Esophagus squamous epithelium (tissue), 4 donors: ENCODE data around the gene ANKRD11.

Source experiments
- POLR2A ChIP-seq, 4 donors: fragments of 450-650 bp; IDR thresholded peaks; one replicate each; pipeline ENCODE4 v1.6.1; 2017; ENCODE audit warnings: antibody characterized with exemption in 4 of 4, mild to moderate bottlenecking in 4 of 4, moderate library complexity in 3 of 4
- TF ChIP-seq, protein P1 (sequence below), 6 experiments: fragments of 450-650 bp in 4 of 6; fragments of 200-600 bp in 2 of 6; sonication (generic) in 2 of 6; IDR thresholded peaks; one replicate each; pipeline ENCODE4 v1.5.1; 2016 to 2019; ENCODE audit warnings: antibody characterized with exemption in 6 of 6, mild to moderate bottlenecking in 4 of 6, moderate library complexity in 4 of 6

DNA sequence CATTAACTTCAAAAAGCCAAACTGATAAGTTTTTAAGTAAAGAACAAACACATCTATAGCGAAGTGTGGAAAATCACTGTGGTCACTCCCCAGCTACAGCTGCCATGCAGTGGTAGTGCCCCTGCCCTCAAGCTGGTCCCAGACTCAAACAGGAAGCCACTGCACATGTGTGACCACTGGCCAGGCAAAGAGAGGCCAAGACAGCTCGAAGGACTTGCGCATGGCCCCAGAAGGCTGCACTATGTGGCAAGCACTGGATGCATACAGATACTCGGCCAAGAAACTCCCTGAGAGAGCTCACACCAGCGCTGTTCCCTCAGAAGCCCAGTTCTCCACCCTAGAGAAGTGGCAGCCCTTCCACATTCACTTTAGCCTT, 82.4 kb downstream of the ANKRD11 start:
- TF ChIP-seq, protein P1, sequence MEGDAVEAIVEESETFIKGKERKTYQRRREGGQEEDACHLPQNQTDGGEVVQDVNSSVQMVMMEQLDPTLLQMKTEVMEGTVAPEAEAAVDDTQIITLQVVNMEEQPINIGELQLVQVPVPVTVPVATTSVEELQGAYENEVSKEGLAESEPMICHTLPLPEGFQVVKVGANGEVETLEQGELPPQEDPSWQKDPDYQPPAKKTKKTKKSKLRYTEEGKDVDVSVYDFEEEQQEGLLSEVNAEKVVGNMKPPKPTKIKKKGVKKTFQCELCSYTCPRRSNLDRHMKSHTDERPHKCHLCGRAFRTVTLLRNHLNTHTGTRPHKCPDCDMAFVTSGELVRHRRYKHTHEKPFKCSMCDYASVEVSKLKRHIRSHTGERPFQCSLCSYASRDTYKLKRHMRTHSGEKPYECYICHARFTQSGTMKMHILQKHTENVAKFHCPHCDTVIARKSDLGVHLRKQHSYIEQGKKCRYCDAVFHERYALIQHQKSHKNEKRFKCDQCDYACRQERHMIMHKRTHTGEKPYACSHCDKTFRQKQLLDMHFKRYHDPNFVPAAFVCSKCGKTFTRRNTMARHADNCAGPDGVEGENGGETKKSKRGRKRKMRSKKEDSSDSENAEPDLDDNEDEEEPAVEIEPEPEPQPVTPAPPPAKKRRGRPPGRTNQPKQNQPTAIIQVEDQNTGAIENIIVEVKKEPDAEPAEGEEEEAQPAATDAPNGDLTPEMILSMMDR (IDR thresholded peaks at IDR 0.05), result no peak
- no peak for TF ChIP-seq POLR2A (IDR thresholded peaks at IDR 0.05)
